ENCODE results near the gene USP46. TPM values are rescaled to one million over a fixed set of nuclear protein-coding genes. Genes with fewer than 3 reads are reported as not detected.

USP46 gene
- total RNA-seq, 6 donors from 2014 or later, result 4.2 to 14.0 (median 8.2) TPM

DNA sequence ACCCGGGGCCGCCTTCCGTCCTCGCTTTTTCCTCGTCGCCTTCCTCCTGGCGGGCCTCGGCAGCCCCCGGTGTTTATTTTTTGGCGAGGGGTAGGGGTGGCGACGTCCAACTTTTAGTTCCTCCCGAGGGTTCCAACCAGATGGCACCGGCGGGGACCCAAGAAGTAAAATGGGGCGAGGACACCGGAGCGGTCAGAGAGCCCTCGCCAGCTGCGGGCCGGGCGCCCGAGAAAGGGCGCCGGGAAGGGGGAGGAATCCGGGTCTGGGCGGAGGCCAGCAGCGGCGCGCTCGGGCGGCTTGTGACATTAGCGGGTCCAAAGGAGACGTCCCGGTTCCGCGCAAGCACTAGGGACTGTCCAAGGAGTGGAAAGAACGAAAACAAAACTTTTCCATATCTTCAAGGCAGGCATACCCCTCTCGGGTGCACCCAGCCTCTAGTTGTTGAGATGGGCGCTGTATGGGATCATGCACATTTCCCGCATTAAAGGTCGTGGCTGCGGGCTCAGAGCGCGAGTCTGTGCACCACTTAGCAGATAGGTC is 691 bp upstream of the USP46 start:
- Histone ChIP-seq H3K27me3 (no peaks in the 10 kb centered on the region), H3K9me3 (no peaks in the 10 kb centered on the region), H3K36me3 (no peaks in the 10 kb centered on the region), H3K27ac (peak overlapping the region; percentile 87 to 98 (median 94)), H3K4me3 (peak overlapping the region; percentile 55 to 88 (median 74)), H3K4me1 (peaks cover 14 to 31% (median 16%) of the 10 kb centered on the region in 4 donors)
- 1% methylated on average over 13 to 42 of the region's 45 CpGs for WGBS, 2 donors
- TF ChIP-seq POLR2A (IDR thresholded peaks at IDR 0.05), result no peak
- TF ChIP-seq, protein P1, sequence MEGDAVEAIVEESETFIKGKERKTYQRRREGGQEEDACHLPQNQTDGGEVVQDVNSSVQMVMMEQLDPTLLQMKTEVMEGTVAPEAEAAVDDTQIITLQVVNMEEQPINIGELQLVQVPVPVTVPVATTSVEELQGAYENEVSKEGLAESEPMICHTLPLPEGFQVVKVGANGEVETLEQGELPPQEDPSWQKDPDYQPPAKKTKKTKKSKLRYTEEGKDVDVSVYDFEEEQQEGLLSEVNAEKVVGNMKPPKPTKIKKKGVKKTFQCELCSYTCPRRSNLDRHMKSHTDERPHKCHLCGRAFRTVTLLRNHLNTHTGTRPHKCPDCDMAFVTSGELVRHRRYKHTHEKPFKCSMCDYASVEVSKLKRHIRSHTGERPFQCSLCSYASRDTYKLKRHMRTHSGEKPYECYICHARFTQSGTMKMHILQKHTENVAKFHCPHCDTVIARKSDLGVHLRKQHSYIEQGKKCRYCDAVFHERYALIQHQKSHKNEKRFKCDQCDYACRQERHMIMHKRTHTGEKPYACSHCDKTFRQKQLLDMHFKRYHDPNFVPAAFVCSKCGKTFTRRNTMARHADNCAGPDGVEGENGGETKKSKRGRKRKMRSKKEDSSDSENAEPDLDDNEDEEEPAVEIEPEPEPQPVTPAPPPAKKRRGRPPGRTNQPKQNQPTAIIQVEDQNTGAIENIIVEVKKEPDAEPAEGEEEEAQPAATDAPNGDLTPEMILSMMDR (IDR thresholded peaks at IDR 0.05), result peak in 1 of 6 experiments; percentile 3
- peak in 1 of 2 donors; percentile 21 for TF ChIP-seq POLR2AphosphoS5 (IDR thresholded peaks at IDR 0.05)
- TF ChIP-seq EP300 (IDR thresholded peaks at IDR 0.05), result no peak
- DNase-seq, result peak; percentile 45 to 93
- ATAC-seq (ENCODE audit: low FRiP score in 2 of 2), result peak; percentile 68 to 76

DNA sequence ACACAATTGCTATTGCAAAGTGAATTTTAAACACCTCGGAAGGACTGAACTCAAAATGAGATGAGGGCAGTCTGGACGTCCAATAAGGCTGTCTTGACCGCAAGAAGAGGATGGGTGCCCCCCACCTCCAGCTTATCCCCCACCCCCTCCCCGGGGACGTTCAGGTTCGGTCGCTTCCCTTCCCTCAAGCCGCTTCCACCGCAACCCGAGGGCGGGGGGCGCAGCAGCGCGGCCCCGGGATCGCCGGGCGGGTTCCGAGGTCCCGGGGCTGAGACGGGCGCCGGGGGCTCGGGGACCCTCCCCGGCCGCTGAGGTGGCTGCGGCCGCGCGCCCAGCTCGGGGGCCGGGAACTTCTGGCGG is 480 bp downstream of the USP46 start:
- DNase-seq, result no peak
- peak overlapping the region; percentile 87 to 98 (median 94) for H3K27ac ChIP-seq

DNA sequence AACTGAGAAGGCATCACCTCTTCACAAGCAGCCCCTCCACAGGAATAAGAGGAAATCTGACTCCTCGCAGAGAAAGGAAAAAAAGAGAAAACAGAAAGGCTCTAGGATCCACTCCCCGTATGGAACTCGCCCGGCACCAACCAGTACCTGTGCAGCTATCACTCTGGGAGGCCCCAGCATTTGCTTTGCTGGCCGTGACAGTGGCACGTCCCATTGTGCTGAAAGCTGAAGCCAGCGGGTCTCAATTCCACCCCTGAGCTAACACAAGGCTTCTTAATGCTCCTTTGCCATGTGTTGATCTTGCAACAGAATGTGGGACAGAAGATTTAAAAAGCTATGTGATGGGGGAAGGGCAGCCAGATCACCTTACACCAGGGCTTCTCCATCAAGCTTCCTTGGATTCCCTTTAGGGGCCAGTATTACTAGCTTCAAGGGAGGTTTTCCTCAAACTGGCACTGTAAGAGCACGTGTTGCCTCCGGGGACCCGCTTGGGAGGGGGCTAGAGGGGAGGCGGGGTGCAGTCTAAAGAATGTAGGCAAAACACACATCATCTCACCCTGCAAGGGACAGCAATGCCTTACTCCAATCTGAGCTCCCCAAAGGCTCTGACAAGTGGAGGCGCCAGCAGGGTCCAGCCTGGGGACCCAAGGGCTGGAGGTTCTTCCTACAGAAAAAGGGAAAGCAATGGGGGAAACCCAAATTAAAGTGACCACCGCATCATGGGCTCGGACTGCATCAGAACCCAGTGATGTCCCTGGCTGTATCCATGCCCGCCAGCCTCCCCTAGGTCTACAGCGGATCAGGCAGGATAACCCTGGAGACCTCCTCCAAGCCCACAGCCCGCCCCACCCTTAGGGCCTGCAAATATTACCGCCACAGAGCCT is 1.2 kb downstream of the USP46 start:
- H3K9me3 ChIP-seq, result no peaks in the 10 kb centered on the region
- peaks cover 14 to 31% (median 16%) of the 10 kb centered on the region in 4 donors for H3K4me1 ChIP-seq
- TF ChIP-seq, protein P1 (IDR thresholded peaks at IDR 0.05), result no peak
- TF ChIP-seq POLR2AphosphoS5 (IDR thresholded peaks at IDR 0.05) (no peak), POLR2A (IDR thresholded peaks at IDR 0.05) (no peak), EP300 (IDR thresholded peaks at IDR 0.05) (no peak)
- DNase-seq (peak in 1 of 2 donors; percentile 17), ATAC-seq (ENCODE audit: low FRiP score in 2 of 2) (no peak)
- no peaks in the 10 kb centered on the region for H3K27me3 ChIP-seq
- WGBS, 2 donors, result 61 to 72% methylated on average over 18 of the region's 18 CpGs
- H3K36me3 ChIP-seq, result no peaks in the 10 kb centered on the region
- peak overlapping the region in 3 of 4 donors; percentile 74 to 88 (median 74) for H3K4me3 ChIP-seq
- peak overlapping the region in 2 of 4 donors; percentile 87 to 98 for H3K27ac ChIP-seq

More for the DNA sequence above, 480 bp downstream of the USP46 start:
- ATAC-seq (ENCODE audit: low FRiP score in 2 of 2), result no peak
- 1 to 2% methylated on average over 16 to 18 of the region's 33 CpGs for WGBS, 2 donors
- H3K4me3 ChIP-seq, result peak overlapping the region; percentile 74 to 88 (median 76)
- no peaks in the 10 kb centered on the region for H3K9me3 ChIP-seq
- H3K4me1 ChIP-seq, result peaks cover 14 to 31% (median 16%) of the 10 kb centered on the region in 4 donors
- no peak for TF ChIP-seq POLR2AphosphoS5 (IDR thresholded peaks at IDR 0.05)
- TF ChIP-seq POLR2A (IDR thresholded peaks at IDR 0.05), result no peak
- no peak for TF ChIP-seq EP300 (IDR thresholded peaks at IDR 0.05)
- TF ChIP-seq, protein P1 (IDR thresholded peaks at IDR 0.05), result no peak
- no peaks in the 10 kb centered on the region for H3K27me3 ChIP-seq
- H3K36me3 ChIP-seq, result no peaks in the 10 kb centered on the region

DNA sequence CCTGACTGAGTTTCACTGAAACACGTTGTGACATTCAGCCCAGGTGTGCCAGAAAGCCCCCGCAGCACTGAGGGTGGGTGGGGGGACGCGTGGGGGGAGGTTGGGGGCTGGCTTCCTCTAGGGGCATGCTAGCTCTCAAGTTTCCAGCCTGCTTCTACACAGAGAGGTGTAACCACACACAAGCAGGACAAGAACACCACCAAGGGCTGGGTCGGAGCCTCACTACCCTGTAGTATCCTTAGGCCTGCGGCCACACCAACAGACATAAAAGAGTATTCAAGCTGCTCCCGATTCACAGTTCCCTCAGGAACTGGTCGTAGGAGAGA is 1.8 kb downstream of the USP46 start:
- no peaks in the 10 kb centered on the region for H3K36me3 ChIP-seq
- 74 to 84% methylated on average over 8 of the region's 8 CpGs for WGBS, 2 donors
- ATAC-seq (ENCODE audit: low FRiP score in 2 of 2), result no peak
- no peaks in the 10 kb centered on the region for H3K9me3 ChIP-seq
- H3K4me1 ChIP-seq, result peaks cover 14 to 31% (median 16%) of the 10 kb centered on the region in 4 donors
- H3K27me3 ChIP-seq, result no peaks in the 10 kb centered on the region
- TF ChIP-seq EP300 (IDR thresholded peaks at IDR 0.05), result no peak
- no peak for TF ChIP-seq POLR2A (IDR thresholded peaks at IDR 0.05)
- no peak for TF ChIP-seq POLR2AphosphoS5 (IDR thresholded peaks at IDR 0.05)
- TF ChIP-seq, protein P1 (IDR thresholded peaks at IDR 0.05), result no peak
- DNase-seq, result peak in 1 of 2 donors; percentile 20
- no peak overlapping the region for H3K27ac ChIP-seq
- H3K4me3 ChIP-seq, result no peak overlapping the region
